ENCODE measurements around the gene RPTOR. TPM values are rescaled to one million over a fixed set of nuclear protein-coding genes. Genes with fewer than 3 reads are reported as not detected.

The RPTOR gene
- total RNA-seq, 2 experiments from 2014 or later, result 48.1 to 87.8 TPM

DNA sequence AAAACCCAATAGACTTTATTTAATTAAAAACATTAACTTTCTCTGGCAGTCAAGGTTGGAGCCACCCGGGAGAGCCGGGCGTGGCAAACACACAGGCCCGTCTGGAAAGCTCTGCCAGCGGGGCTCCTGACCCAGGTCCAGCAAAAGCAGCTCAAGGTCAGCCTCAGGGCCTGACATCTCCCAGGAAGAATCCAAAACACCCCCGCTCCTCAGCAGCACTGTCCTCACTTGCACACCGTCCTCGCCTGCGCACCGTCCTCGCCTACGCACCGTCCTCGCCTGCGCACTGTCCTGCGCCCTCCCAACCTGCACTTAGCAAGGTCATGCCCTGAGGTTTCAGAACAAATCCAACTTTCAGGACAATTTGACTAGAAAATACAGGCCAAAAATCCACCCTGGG, 31.4 kb upstream of the RPTOR start:
- ChIA-PET CTCF (ENCODE audit: unreplicated experiment) (no interaction called here), POLR2A (no interaction called here)
- H3K4me3 ChIP-seq (ENCODE audit: low read depth, low read length, poor library complexity, severe bottlenecking), result no peak overlapping the region
- no peaks in the 10 kb centered on the region for H3K9me3 ChIP-seq (ENCODE audit: low read length)
- BruUV-seq (replicated peaks), result no TSS peak
- TF ChIP-seq, protein P1, sequence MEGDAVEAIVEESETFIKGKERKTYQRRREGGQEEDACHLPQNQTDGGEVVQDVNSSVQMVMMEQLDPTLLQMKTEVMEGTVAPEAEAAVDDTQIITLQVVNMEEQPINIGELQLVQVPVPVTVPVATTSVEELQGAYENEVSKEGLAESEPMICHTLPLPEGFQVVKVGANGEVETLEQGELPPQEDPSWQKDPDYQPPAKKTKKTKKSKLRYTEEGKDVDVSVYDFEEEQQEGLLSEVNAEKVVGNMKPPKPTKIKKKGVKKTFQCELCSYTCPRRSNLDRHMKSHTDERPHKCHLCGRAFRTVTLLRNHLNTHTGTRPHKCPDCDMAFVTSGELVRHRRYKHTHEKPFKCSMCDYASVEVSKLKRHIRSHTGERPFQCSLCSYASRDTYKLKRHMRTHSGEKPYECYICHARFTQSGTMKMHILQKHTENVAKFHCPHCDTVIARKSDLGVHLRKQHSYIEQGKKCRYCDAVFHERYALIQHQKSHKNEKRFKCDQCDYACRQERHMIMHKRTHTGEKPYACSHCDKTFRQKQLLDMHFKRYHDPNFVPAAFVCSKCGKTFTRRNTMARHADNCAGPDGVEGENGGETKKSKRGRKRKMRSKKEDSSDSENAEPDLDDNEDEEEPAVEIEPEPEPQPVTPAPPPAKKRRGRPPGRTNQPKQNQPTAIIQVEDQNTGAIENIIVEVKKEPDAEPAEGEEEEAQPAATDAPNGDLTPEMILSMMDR (conservative IDR thresholded peaks at IDR 0.05; ENCODE audit: low read length), result no peak
- TF ChIP-seq EZH2phosphoT487 (IDR thresholded peaks at IDR 0.05; ENCODE audit: borderline replicate concordance, low read depth, low read length), result no peak
- no peaks in the 10 kb centered on the region for H4K20me1 ChIP-seq (ENCODE audit: insufficient read depth, low read length)
- H3K4me1 ChIP-seq (ENCODE audit: insufficient read depth, low read length, poor library complexity, severe bottlenecking), result peaks cover 3% of the 10 kb centered on the region
- H3K36me3 ChIP-seq (ENCODE audit: insufficient read depth, low read length), result no peaks in the 10 kb centered on the region
- H2AFZ ChIP-seq (ENCODE audit: low read length), result no peak overlapping the region
- no peaks in the 10 kb centered on the region for H3K9me2 ChIP-seq (ENCODE audit: insufficient read depth, low read length)
- H3K4me2 ChIP-seq (ENCODE audit: low read length), result no peak overlapping the region
- intact Hi-C loops (cut with micrococcal nuclease; ENCODE audit: unreplicated experiment), result no loop called here
- DNase-seq (ENCODE audit: low spot score), result no peak
- H3K79me2 ChIP-seq (ENCODE audit: insufficient read depth, low read depth, low read length), result no peaks in the 10 kb centered on the region
- H3K27ac ChIP-seq (ENCODE audit: low read depth, low read length, poor library complexity, severe bottlenecking), result no peak overlapping the region

DNA sequence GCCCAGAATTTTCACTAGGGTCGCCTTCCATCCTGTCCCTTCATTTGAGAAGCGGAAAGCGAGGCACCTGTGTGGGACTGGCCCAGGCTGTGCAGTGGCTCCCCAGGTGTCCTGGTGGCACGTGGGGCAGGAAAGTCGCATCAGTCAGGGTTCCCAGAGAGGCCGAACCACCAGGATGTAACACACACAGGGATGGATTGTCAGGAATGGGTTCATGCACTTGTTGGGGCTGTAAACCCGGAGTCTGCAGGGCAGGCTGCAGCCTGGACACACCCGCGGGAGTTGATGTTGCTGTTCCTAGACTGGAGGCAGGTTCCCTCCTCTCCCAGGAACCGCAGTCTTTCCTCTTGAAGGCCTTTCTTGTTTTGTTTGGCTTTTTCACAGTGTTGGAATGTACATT, 30.7 kb upstream of the RPTOR start:
- ChIA-PET CTCF (ENCODE audit: unreplicated experiment) (no interaction called here), POLR2A (no interaction called here)
- H3K79me2 ChIP-seq (ENCODE audit: insufficient read depth, low read depth, low read length), result no peaks in the 10 kb centered on the region
- no peak overlapping the region for H3K4me2 ChIP-seq (ENCODE audit: low read length)
- H3K36me3 ChIP-seq (ENCODE audit: insufficient read depth, low read length), result no peaks in the 10 kb centered on the region
- no peaks in the 10 kb centered on the region for H3K9me3 ChIP-seq (ENCODE audit: low read length)
- no peaks in the 10 kb centered on the region for H3K9me2 ChIP-seq (ENCODE audit: insufficient read depth, low read length)
- no peak overlapping the region for H3K4me3 ChIP-seq (ENCODE audit: low read depth, low read length, poor library complexity, severe bottlenecking)
- intact Hi-C loops (cut with micrococcal nuclease; ENCODE audit: unreplicated experiment), result no loop called here
- no peaks in the 10 kb centered on the region for H4K20me1 ChIP-seq (ENCODE audit: insufficient read depth, low read length)
- no peak for TF ChIP-seq EZH2phosphoT487 (IDR thresholded peaks at IDR 0.05; ENCODE audit: borderline replicate concordance, low read depth, low read length)
- no peak overlapping the region for H2AFZ ChIP-seq (ENCODE audit: low read length)
- no peak overlapping the region for H3K27ac ChIP-seq (ENCODE audit: low read depth, low read length, poor library complexity, severe bottlenecking)
- H3K4me1 ChIP-seq (ENCODE audit: insufficient read depth, low read length, poor library complexity, severe bottlenecking), result peaks cover 3% of the 10 kb centered on the region
- no peak for DNase-seq (ENCODE audit: low spot score)
- no TSS peak for BruUV-seq (replicated peaks)

DNA sequence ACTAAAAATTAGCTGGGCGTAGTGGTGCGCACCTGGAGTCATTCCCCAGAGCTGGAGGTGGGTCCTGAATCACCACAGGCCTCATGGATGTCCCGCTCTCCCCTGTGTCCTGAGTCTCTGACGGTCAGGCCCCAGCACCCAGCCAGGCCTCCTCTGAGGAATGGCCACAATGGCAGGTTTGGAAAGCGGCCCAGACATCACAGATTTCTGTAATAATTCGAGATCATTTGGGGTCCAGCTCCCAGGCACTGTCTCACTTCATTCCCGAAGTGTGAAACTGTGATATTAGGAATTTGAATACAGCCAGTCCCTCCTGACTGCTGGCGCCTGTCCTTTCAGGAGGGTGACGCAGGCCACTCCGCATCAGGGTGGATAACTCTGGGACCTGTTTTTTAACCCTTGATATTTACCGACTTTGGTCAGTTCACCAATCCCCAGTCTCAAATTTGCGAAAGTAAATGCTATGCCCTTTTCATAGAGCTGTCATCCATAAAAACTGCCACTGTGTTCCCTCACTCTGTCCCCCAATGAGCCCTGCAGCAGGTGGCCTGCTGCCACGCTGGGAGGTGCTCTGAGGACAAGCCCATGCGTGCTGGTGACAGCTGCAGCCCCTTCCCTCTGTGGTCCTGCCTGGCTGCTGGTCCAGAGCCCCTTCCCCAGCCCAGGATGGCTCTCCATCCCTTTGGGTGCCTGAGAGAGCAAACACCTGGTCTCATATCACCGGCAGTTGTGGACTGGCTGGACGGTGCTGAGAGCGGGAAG, 28.3 kb upstream of the RPTOR start:
- TF ChIP-seq, protein P1 (conservative IDR thresholded peaks at IDR 0.05; ENCODE audit: low read length), result no peak
- no peak for TF ChIP-seq EZH2phosphoT487 (IDR thresholded peaks at IDR 0.05; ENCODE audit: borderline replicate concordance, low read depth, low read length)
- DNase-seq (ENCODE audit: low spot score), result no peak
- H3K9me2 ChIP-seq (ENCODE audit: insufficient read depth, low read length), result no peaks in the 10 kb centered on the region
- no peaks in the 10 kb centered on the region for H3K9me3 ChIP-seq (ENCODE audit: low read length)
- intact Hi-C loops (cut with micrococcal nuclease; ENCODE audit: unreplicated experiment), result no loop called here
- no peak overlapping the region for H3K4me2 ChIP-seq (ENCODE audit: low read length)
- H2AFZ ChIP-seq (ENCODE audit: low read length), result no peak overlapping the region
- no peaks in the 10 kb centered on the region for H3K79me2 ChIP-seq (ENCODE audit: insufficient read depth, low read depth, low read length)
- peaks cover 3% of the 10 kb centered on the region for H3K4me1 ChIP-seq (ENCODE audit: insufficient read depth, low read length, poor library complexity, severe bottlenecking)
- no peak overlapping the region for H3K27ac ChIP-seq (ENCODE audit: low read depth, low read length, poor library complexity, severe bottlenecking)
- no peak overlapping the region for H3K4me3 ChIP-seq (ENCODE audit: low read depth, low read length, poor library complexity, severe bottlenecking)
- H4K20me1 ChIP-seq (ENCODE audit: insufficient read depth, low read length), result no peaks in the 10 kb centered on the region
- ChIA-PET CTCF (ENCODE audit: unreplicated experiment) (interaction anchor here (0.6 kb wide), 1 partner anchor 187 kb away, joined by 3 read pairs; no protein-coding TSS in a partner anchor), POLR2A (no interaction called here)
- no TSS peak for BruUV-seq (replicated peaks)
- no peaks in the 10 kb centered on the region for H3K36me3 ChIP-seq (ENCODE audit: insufficient read depth, low read length)

Data from OCI-LY7 (cell line).